HG03432 (cell line): ENCODE data around the gene MYO1E.

Experiments
- ATAC-seq: cut with Tn5 transposase; IDR thresholded peaks from one replicate; pipeline ENCODE4 v1.9.1; 2021; ENCODE audit warnings: mild to moderate bottlenecking, moderate library complexity; ENCODE audit not compliant: unreplicated experiment

MYO1E gene

DNA sequence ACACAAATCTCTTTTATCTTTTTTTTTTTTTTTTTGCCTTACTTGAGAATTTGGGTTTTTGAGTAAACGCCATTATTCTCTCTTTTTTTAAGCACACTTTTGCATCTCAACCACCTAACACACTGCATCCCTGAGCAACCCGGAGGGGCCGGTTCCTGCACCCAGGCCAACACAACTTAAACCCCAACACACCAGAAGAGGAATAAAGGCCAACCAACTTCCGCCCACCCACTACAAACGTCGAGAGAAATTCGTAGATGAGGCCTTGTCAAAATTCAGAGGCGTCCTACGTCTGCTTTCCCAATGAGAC lies 268.1 kb downstream of the MYO1E start:
- ATAC-seq = peak; percentile 42

DNA sequence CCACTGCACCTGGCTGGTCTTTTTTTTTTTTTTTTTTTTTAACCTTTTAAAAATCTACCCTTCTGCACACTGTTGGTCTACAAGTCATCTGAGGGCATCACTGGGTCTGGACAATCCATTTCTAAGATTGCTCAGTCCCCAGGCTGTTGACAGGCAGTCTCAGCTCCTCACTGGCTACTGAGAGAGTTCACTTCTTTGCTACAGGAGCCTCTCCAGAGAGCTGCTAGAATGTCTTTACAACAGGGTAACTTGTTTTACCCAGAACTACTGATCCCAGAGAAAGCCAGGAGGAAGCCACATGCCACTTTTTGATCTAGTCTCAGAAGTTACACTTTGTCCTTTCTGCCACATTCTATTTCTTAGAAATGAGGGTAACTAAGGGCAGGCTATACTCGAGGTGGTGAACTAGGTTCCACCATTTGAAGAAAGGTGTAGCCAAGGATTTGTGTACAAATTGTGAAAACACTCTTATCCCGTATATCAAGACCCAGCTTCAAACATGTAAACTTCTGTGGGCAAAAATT lies 273.4 kb downstream of the MYO1E start:
- ATAC-seq = no peak

DNA sequence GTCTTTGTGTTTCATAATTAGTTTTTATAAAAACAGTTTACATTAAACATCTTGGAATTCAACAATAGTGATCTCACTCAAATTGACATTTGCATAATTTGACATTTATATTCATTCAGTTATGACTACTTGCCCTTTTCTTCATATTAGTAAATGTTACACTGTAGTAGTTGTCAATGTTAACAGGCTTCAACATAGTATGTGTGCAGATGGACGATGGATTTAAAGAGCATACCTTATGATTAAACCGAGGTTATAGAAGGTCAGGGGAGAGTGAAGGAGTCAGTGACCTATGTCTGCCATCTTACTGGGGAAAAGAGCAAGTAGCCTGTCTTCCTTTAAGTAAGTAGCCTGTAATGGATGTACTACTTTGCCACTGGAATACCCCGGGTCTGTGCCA lies 276.2 kb downstream of the MYO1E start:
- ATAC-seq = no peak

DNA sequence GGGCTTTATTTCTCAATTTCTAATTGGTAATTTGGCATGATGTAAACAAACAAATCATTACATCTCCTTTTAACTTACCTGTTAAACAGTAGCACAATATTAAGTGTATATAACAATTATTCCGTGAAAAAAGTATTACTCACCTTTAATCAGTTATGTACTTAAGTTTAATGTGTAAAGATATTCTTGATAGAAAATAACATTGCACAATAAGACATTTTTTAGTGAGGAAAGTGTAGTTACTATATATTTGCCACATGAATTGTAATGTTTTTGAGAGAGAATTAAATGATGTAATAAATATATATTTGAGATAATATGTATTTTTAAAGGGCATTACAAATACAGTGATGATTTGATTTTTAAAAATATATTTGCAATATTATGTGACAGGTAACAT lies 278.6 kb downstream of the MYO1E start:
- no peak for ATAC-seq

DNA sequence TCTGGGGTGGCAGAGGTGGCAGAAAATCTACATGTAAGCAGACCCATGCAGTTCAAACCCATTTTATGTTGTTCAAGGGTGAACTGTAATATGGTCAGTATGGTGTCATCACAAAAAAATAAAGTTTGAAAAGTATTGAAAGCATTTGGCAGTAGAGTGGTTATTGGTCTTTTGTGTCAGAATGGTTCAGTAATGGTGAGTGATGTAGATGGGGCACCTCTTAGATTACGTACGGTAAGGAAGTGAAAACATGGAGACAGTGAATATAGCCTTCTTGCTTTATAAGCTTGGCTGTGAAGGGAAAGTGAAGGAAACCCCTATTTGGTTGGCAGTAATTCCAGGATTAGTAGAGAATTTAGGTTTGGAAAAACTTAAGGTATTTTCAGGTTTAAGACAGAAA lies 284.9 kb downstream of the MYO1E start:
- ATAC-seq = no peak
